IPS-18c (cell line): ENCODE results near the gene MAPK12.

Source experiments
- H3K4me3 ChIP-seq: 2 replicates; pipeline ENCODE4 v1.7.0; 2013; ENCODE audit warnings: low read depth, mild to moderate bottlenecking, low read length, moderate library complexity; ENCODE audit not compliant: insufficient read depth
- H3K9me3 ChIP-seq: one replicate; pipeline ENCODE4 v1.6.1; 2013; ENCODE audit warnings: mild to moderate bottlenecking, low read length, moderate library complexity; ENCODE audit not compliant: control insufficient read depth, insufficient read depth

Gene MAPK12

GRCh38 chr22:50261615-50262459, at the start of gene MAPK12:
MAPK12 (minus strand) TSS chr22:50261683; CDS start chr22:50261509, 174 bp downstream.
- Histone ChIP-seq H3K4me3 (peak within 1 kb of the TSS; percentile 55), H3K9me3 (no peaks in the 10 kb centered on the region)

- Histone ChIP-seq H3K9me3 (no peaks in the 10 kb centered on the region), H3K4me3 (no peak overlapping the region)
Observed at GRCh38 chr22:50310949-50311444, 49.5 kb upstream of the MAPK12 start.

- H3K4me3 ChIP-seq: no peak overlapping the region
- H3K9me3 ChIP-seq: no peaks in the 10 kb centered on the region
Observed at GRCh38 chr22:50310031-50310722, 48.7 kb upstream of the MAPK12 start.

DNA sequence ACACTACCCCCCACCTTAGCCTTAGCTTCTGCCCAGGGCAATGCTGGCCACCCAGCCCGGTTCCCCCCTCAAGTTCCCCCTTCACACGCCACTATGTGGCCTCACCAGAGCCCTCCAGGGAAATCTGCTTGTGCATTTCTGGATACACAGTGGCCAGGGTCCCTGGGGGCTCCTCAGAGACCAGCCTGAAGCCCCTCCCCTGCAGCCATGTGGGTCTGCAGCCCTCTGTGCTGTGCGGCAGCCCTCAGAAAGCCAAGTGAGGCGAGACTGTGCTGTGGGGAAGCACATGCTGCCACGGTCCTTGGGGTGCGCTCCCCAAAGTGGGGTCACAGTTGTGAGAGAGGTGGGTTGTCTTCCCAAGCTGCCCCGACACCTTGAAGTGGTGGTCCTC, 48.1 kb upstream of the MAPK12 start:
- Histone ChIP-seq H3K4me3 (no peak overlapping the region), H3K9me3 (no peaks in the 10 kb centered on the region)

GRCh38 chr22:50308986-50309600, 47.6 kb upstream of the MAPK12 start:
- no peak overlapping the region for H3K4me3 ChIP-seq

DNA sequence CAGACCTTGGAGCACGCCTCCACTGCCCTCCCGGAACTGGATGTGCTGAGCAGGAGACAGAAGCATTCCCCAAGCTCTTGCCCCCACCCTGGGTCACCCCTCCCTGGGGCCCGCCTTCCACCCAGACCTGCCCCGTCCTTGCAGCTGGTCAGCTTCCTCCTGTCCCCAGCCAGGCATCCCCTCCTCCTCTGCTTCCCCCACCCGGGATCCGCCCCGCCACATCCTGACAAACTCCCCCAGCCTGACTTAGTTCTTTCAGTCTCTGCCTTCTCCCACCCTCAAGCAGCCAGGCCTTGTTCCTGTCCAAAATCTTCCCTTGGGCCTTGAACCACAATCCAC, 47.1 kb upstream of the MAPK12 start:
- H3K4me3 ChIP-seq: no peak overlapping the region
- H3K9me3 ChIP-seq: no peaks in the 10 kb centered on the region

More at GRCh38 chr22:50308986-50309600, 47.6 kb upstream of the MAPK12 start:
- H3K9me3 ChIP-seq: no peaks in the 10 kb centered on the region

GRCh38 chr22:50307890-50308596, 46.6 kb upstream of the MAPK12 start:
- no peak overlapping the region for H3K4me3 ChIP-seq
- no peaks in the 10 kb centered on the region for H3K9me3 ChIP-seq

- Histone ChIP-seq H3K4me3 (peak within 1 kb of the TSS; percentile 73), H3K9me3 (no peaks in the 10 kb centered on the region)
Observed at GRCh38 chr22:50306753-50307749, 45.6 kb upstream of the MAPK12 start, which contains the start of gene PLXNB2. PLXNB2 (minus strand) TSS chr22:50307646; CDS start chr22:50290584, 17,062 bp downstream.

GRCh38 chr22:50305923-50306566, 44.6 kb upstream of the MAPK12 start:
- peak overlapping the region; percentile 73 for H3K4me3 ChIP-seq
- H3K9me3 ChIP-seq: no peaks in the 10 kb centered on the region

DNA sequence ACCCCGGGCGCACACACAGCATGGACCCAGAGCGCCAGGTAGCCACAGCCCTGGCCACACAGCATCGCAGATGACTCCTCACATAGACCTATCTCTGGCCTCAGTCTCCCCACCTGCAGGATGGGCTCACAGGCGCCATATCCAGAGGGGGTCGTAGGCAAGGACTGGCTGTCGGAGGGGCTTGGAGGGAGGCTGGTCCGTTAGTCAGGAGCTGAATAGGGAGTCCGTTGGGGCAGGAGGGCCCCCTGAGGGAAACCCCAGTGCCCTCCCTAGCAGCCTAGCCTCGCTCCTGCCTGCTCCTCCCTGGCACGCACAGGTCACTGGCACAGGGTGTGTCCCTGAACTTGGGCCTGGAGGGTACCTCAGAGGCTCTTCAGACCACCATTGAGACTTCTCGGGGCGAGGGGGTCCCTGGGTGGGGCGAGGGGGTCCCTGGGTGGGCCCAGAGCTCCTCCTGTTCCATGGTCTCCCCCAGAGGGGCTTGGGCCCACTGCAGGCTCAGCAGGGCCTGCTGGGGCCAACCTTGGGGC, 44.0 kb upstream of the MAPK12 start:
- Histone ChIP-seq H3K9me3 (no peaks in the 10 kb centered on the region), H3K4me3 (peak overlapping the region; percentile 73; the same call in 1 of the 2 replicates)

- Histone ChIP-seq H3K4me3 (no peak overlapping the region), H3K9me3 (no peaks in the 10 kb centered on the region)
Observed at GRCh38 chr22:50304528-50305392, 43.3 kb upstream of the MAPK12 start.

- Histone ChIP-seq H3K9me3 (no peaks in the 10 kb centered on the region), H3K4me3 (no peak overlapping the region; the same call in 1 of the 2 replicates)
Observed at GRCh38 chr22:50303848-50304527, 42.5 kb upstream of the MAPK12 start.

GRCh38 chr22:50303515-50303847, 42.0 kb upstream of the MAPK12 start:
- H3K4me3 ChIP-seq: no peak overlapping the region
- no peaks in the 10 kb centered on the region for H3K9me3 ChIP-seq

GRCh38 chr22:50302564-50302963, 41.1 kb upstream of the MAPK12 start:
- Histone ChIP-seq H3K4me3 (no peak overlapping the region), H3K9me3 (no peaks in the 10 kb centered on the region)
